Measurements from ENCODE around the gene CANT1. TPM values are rescaled to one million over a fixed set of nuclear protein-coding genes. Genes with fewer than 3 reads are reported as not detected.

The CANT1 gene
- total RNA-seq, 4 donors from 2014 or later, result 24.0 to 34.8 (median 30.3) TPM

DNA sequence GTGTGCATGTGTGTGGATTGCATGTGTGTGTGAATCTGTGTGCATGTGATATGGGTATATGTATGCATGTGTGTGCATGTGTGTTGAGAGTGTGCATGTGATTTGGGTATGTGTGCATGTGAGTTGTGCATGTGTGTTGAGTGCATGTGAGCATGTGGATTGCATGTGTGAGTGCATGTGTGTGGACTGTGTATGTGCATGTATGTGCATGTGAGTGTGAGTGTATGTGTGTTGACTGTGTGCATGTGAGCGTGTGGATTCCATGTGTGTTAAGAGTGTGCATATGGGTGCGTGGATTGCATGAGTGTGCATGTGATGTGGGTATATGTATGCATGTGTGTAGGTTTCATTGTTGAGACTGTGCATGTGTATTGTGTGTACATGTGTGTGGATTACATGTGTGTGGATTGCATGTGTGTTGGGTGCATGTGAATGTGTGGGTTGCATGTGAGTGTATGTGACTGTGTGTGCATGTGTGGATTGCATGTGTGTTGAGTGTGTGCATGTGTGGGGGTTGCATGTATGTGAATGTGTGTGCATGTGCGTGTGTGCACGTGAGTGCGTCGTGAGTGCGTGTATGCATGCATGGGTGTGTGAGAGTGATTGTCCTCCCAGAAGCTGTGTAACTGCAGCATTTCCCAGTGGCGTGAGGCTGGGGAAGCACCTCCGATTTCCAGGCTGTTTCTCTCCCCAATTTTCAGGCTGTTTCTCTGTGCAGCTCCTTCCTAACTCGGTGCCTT is 33.8 kb upstream of the CANT1 start:
- DNase-seq (ENCODE audit: low spot score) (no peak), ATAC-seq (ENCODE audit: low FRiP score) (no peak)
- TF ChIP-seq, protein P1, sequence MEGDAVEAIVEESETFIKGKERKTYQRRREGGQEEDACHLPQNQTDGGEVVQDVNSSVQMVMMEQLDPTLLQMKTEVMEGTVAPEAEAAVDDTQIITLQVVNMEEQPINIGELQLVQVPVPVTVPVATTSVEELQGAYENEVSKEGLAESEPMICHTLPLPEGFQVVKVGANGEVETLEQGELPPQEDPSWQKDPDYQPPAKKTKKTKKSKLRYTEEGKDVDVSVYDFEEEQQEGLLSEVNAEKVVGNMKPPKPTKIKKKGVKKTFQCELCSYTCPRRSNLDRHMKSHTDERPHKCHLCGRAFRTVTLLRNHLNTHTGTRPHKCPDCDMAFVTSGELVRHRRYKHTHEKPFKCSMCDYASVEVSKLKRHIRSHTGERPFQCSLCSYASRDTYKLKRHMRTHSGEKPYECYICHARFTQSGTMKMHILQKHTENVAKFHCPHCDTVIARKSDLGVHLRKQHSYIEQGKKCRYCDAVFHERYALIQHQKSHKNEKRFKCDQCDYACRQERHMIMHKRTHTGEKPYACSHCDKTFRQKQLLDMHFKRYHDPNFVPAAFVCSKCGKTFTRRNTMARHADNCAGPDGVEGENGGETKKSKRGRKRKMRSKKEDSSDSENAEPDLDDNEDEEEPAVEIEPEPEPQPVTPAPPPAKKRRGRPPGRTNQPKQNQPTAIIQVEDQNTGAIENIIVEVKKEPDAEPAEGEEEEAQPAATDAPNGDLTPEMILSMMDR (IDR thresholded peaks at IDR 0.05), result no peak

DNA sequence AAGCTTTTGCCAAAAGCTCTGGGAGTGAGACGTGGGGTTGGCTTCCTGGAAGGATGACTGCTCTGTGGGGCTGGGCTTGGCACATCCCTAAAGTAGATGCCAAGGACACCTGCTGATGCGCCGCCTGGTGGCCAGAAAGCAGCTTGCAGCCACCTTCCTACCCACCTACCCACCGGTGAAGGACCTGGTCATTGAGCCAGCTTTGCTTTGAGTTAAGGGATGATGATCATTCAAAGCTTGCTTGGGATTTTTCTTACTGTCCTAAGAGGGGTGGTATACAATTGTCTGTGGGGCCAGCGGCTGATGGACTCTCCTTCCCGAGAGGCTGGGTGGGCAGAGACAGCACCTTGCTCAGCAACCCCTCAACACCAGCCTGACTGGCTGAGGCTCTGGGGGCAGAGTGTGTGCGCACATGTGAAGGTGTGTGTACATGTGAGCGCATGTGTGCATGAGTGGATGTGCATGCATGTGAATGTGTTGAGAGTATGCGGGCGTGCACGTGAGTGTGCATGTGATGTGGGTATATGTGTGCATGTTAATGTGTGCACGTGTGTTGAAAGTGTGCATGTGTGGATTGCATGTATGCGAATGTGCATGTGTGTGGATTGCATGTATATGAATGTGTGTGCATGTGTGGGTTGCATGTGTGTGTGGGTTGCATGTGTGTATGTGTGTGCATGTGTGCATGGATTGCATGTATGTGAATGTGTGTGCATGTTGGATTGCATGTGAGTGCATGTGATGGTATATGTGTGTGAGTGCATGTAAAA is 33.0 kb upstream of the CANT1 start:
- DNase-seq (ENCODE audit: low spot score) (peak; percentile 86), ATAC-seq (ENCODE audit: low FRiP score) (peak; percentile 17)
- TF ChIP-seq, protein P1 (IDR thresholded peaks at IDR 0.05), result peak in 2 of 3 donors; percentile 79 to 85

DNA sequence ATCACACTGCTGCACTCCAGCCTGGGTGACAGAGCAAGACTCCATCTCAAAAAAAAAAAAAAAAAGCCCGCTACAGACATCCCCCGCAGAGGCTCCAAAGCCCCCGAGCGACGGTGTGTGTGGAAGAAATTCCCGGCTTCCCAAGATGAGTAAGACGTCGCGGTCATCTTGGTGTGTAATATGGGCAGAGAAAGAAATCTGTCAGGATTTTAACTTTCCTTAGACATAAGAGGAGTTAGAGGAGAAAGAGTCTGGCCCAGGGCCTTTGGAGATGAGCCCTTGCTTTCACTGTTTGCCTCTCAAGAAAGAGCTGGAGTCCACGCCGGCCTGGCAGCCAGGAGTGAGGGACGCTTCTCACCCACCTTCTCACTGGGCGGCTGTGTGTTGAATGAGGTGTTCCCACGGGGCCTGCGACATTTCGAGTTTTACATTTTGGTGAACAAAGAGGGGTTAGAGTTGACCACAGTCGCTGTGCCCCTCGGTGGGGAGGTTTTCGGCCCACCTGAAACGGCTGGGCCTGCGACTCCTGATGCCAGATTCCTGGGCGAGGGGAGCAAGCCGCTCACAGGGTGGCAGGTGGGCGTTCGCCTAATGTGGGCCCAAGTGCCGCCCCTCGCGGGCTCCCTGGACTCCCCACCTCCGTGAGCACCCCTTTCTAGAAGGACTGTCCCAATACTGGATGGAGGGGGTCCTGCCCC is 32.3 kb upstream of the CANT1 start:
- DNase-seq (ENCODE audit: low spot score), result no peak
- ATAC-seq (ENCODE audit: low FRiP score), result no peak
- TF ChIP-seq, protein P1 (IDR thresholded peaks at IDR 0.05), result no peak

DNA sequence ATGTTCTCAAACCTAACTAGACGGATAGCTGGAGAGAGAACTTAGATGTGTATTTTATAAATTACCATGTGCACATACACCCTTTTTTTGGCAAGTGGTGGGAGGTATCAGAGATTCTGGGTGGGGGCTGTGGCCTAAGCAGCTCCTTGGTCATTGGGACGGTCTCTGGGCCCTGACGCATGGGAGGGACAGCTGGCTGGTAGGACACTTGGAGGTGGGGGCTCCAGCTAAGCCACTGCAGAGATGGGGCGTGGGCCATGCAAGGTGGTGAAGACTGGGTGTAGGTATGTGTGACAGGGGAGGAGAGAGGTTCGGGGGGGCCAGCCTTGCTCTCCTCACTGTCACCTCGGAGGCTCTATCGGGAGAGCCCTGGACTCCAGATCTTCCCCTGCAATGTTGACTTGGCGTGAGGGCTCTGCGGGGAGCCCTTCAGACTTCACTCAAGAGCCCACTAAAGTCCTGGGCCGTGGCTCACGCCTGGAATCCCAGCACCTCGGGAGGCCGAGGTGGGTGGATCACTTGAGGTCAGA is 31.5 kb upstream of the CANT1 start:
- TF ChIP-seq, protein P1 (IDR thresholded peaks at IDR 0.05), result no peak
- DNase-seq (ENCODE audit: low spot score), result no peak

DNA sequence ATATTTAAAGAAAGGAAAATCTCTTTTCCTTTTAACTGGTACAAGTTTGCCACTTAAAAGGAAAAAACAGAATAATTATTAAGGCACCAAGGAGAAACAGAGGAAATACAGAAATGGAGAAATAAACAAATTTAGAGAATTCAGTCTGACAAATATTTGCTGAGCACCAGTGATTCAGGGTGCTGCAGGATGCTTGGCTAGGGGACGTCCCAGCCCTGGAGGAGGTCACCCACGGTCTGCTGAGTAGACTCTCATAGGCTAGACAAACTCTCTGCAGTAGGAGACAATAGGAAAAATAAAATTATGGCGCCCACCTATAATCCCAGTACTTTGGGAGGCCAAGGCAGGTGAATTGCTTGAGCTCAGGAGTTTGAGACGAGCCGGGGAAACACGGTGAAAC is 30.3 kb upstream of the CANT1 start:
- TF ChIP-seq, protein P1 (IDR thresholded peaks at IDR 0.05), result no peak
- ATAC-seq (ENCODE audit: low FRiP score) (no peak), DNase-seq (ENCODE audit: low spot score) (no peak)

More for the DNA sequence above, 31.5 kb upstream of the CANT1 start:
- no peak for ATAC-seq (ENCODE audit: low FRiP score)

DNA sequence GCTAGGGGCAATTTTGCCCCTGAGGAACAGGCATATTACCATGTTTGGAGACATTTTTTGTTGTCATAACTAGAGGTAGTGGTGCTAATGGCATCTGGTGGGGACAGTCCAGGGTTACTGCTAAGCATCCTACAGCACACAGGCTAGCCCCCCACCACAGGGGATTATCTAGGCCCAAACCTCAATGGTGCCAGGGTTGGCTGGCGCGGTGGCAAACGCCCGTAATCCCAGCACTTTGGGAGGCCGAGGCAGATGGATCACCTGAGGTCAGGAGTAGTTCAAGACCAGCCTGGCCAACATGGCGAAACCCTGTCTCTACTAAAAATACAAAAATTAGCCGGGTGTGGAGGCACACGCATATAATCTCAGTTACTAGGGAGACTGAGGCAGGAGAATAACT is 29.6 kb upstream of the CANT1 start:
- DNase-seq (ENCODE audit: low spot score) (no peak), ATAC-seq (ENCODE audit: low FRiP score) (no peak)
- TF ChIP-seq, protein P1 (IDR thresholded peaks at IDR 0.05), result no peak

Measured in omental fat pad (tissue), 4 donors.